Left ventricle myocardium superior (tissue), 1 donor: ENCODE measurements around the gene CHAMP1. TPM values are rescaled to one million over a fixed set of nuclear protein-coding genes. Genes with fewer than 3 reads are reported as not detected.

Experiments used
- ATAC-seq: fragments of 200-7000 bp; cut with Tn5 transposase; one replicate; pipeline ENCODE4 v1.9.1; 2020; ENCODE audit warnings: mild to moderate bottlenecking, moderate library complexity
- DNase-seq: peaks from one replicate; pipeline ENCODE4 v3.0.0-alpha.2; 2020
- intact Hi-C: fragments of 100-400 bp; cut with micrococcal nuclease; formaldehyde crosslinking; loops from one replicate; pipeline ENCODE4 v1.11.0; 2022
- total RNA-seq: library from RNA; stranded (reverse); fragmentation: NEBNext Ultra II Directional; extraction: Animal tissue kit (Norgen Biotek cat#: 25700); gene quantifications from one replicate; pipeline ENCODE4 v1.2.1, GENCODE V29; 2021
- donor health status: DM: no; HTN: yes; CAD: no; lungs with severe emphysema.

The CHAMP1 gene
- total RNA-seq, 1 donor from 2014 or later: 9.5 TPM

GRCh38 chr13:114296902-114297301 is 17.4 kb upstream of the CHAMP1 start:
- intact Hi-C loops: no loop called here
- ATAC-seq: no peak
- DNase-seq: no peak

- intact Hi-C loops: no loop called here
- DNase-seq (no peak), ATAC-seq (no peak)
These were observed 15.4 kb upstream of the CHAMP1 start for GRCh38 chr13:114298866-114299265.

- ATAC-seq: no peak
- intact Hi-C loops: no loop called here
- DNase-seq: no peak
These were observed 14.5 kb upstream of the CHAMP1 start for GRCh38 chr13:114299604-114300305.

GRCh38 chr13:114303700-114304327 is 10.5 kb upstream of the CHAMP1 start:
- no peak for ATAC-seq
- DNase-seq: no peak
- intact Hi-C loops: no loop called here

- intact Hi-C loops: no loop called here
- DNase-seq: no peak
- no peak for ATAC-seq
These were observed 9.8 kb upstream of the CHAMP1 start for GRCh38 chr13:114304346-114305034.

- intact Hi-C loops: no loop called here
- DNase-seq (no peak), ATAC-seq (no peak)
These were observed 5.2 kb upstream of the CHAMP1 start for GRCh38 chr13:114309086-114309485.

GRCh38 chr13:114309806-114310410 is 4.4 kb upstream of the CHAMP1 start:
- DNase-seq (no peak), ATAC-seq (no peak)
- intact Hi-C loops: no loop called here

GRCh38 chr13:114310956-114311355 is 3.3 kb upstream of the CHAMP1 start:
- ATAC-seq (no peak), DNase-seq (no peak)
- intact Hi-C loops: no loop called here

- no peak for DNase-seq
- no peak for ATAC-seq
- intact Hi-C loops: no loop called here
These were observed 2.9 kb upstream of the CHAMP1 start for GRCh38 chr13:114311387-114311786.

GRCh38 chr13:114311908-114312307 is 2.4 kb upstream of the CHAMP1 start:
- ATAC-seq (no peak), DNase-seq (no peak)
- intact Hi-C loops: no loop called here

- DNase-seq (no peak), ATAC-seq (no peak)
- intact Hi-C loops: no loop called here
These were observed 1.0 kb upstream of the CHAMP1 start for GRCh38 chr13:114313061-114313860.

GRCh38 chr13:114315074-114315785 is 927 bp downstream of the CHAMP1 start:
- DNase-seq: no peak
- no peak for ATAC-seq
- intact Hi-C loops: no loop called here

- intact Hi-C loops: no loop called here
- ATAC-seq: no peak
- DNase-seq: no peak
These were observed 4.3 kb downstream of the CHAMP1 start for GRCh38 chr13:114318624-114319023.

- intact Hi-C loops: no loop called here
- ATAC-seq: peak; percentile 22
These were observed 5.2 kb downstream of the CHAMP1 start for GRCh38 chr13:114319441-114319913.

GRCh38 chr13:114320065-114320464 is 5.8 kb downstream of the CHAMP1 start:
- intact Hi-C loops: no loop called here
- no peak for DNase-seq

More at GRCh38 chr13:114319441-114319913, 5.2 kb downstream of the CHAMP1 start:
- DNase-seq: no peak

GRCh38 chr13:114321256-114321655 is 7.0 kb downstream of the CHAMP1 start:
- intact Hi-C loops: no loop called here
- DNase-seq (no peak), ATAC-seq (no peak)

More at GRCh38 chr13:114320065-114320464, 5.8 kb downstream of the CHAMP1 start:
- peak; percentile 69 for ATAC-seq

- DNase-seq (no peak), ATAC-seq (no peak)
- intact Hi-C loops: no loop called here
These were observed 9.0 kb downstream of the CHAMP1 start for GRCh38 chr13:114323349-114323748.

GRCh38 chr13:114324334-114324733 is 10.0 kb downstream of the CHAMP1 start:
- intact Hi-C loops: no loop called here
- DNase-seq: no peak
- no peak for ATAC-seq
